NCI-H1417 (cell line): Measurements from ENCODE around the gene PTPN14.

ENCODE experiments used
- DNase-seq, 3 experiments: peaks; one replicate each; lab custom pipeline; 2025; lab: John Stamatoyannopoulos, UW

PTPN14 gene

GRCh38 chr1:214310777-214311690 lies 240.4 kb downstream of the PTPN14 start:
- DNase-seq = no peak

- DNase-seq = no peak
Observed at GRCh38 chr1:214310010-214310409, 241.4 kb downstream of the PTPN14 start.

GRCh38 chr1:214306269-214306668 lies 245.1 kb downstream of the PTPN14 start:
- no peak for DNase-seq

GRCh38 chr1:214305164-214305751 lies 246.1 kb downstream of the PTPN14 start:
- DNase-seq = no peak

GRCh38 chr1:214303141-214303930 lies 248.1 kb downstream of the PTPN14 start:
- no peak for DNase-seq

- no peak for DNase-seq
Observed at GRCh38 chr1:214301526-214301925, 249.9 kb downstream of the PTPN14 start.

GRCh38 chr1:214300149-214300780 lies 251.1 kb downstream of the PTPN14 start:
- DNase-seq = no peak
